Uterus (tissue), 4 donors: ENCODE measurements around the gene CMTM7. TPM values are rescaled to one million over a fixed set of nuclear protein-coding genes. Genes with fewer than 3 reads are reported as not detected.

ENCODE experiments used
- DNase-seq, 2 donors: peaks; one replicate each; pipeline ENCODE4 v3.0.0-alpha.2; 2019 to 2020
- H3K27ac ChIP-seq, 2 donors: fragments of 200-600 bp; sonication (generic); 1 replicate in 1 of 2; 2 replicates in 1 of 2; pipeline ENCODE4 v1.5.1; 2016 to 2018
- H3K27me3 ChIP-seq, 2 donors: fragments of 200-600 bp; sonication (generic); one replicate each; pipeline ENCODE4 v1.5.1; 2018 to 2019; ENCODE audit warnings: control low read depth in 1 of 2
- H3K36me3 ChIP-seq, 2 donors: fragments of 200-600 bp; sonication (generic); one replicate each; pipeline ENCODE4 v1.5.1; 2019; ENCODE audit warnings: control low read depth in 1 of 2
- H3K4me1 ChIP-seq, 2 donors: fragments of 200-600 bp; sonication (generic); one replicate each; pipeline ENCODE4 v1.5.1; 2018 to 2019; ENCODE audit warnings: control low read depth in 1 of 2
- H3K4me3 ChIP-seq, 2 donors: fragments of 200-600 bp; sonication (generic); 1 replicate in 1 of 2; 2 replicates in 1 of 2; pipeline ENCODE4 v1.5.1; 2018 to 2019; ENCODE audit warnings: mild to moderate bottlenecking in 1 of 2
- H3K9me3 ChIP-seq, 2 donors: fragments of 200-600 bp; sonication (generic); one replicate each; pipeline ENCODE4 v1.5.1; 2019; ENCODE audit warnings: control low read depth in 1 of 2
- CTCF ChIP-seq, 4 experiments: fragments of 200-600 bp in 2 of 4; fragments of 450-650 bp in 2 of 4; sonication (generic) in 2 of 4; IDR thresholded peaks; one replicate each; pipeline ENCODE4 v1.5.1; 2016 to 2019; ENCODE audit warnings: antibody characterized with exemption in 4 of 4, mild to moderate bottlenecking in 2 of 4, moderate library complexity in 1 of 4
- POLR2A ChIP-seq, 2 donors: fragments of 450-650 bp; IDR thresholded peaks; one replicate each; pipeline ENCODE4 v1.6.1; 2016; ENCODE audit warnings: antibody characterized with exemption in 2 of 2, mild to moderate bottlenecking in 1 of 2, moderate library complexity in 1 of 2
- intact Hi-C: fragments of 100-400 bp; cut with DNase I; formaldehyde crosslinking; loops from one replicate; pipeline ENCODE4 v1.15.1; 2023; ENCODE audit warnings: low total_unique reads
- total RNA-seq, 4 donors: library from RNA; depleted of rRNA in 3 of 4; stranded (reverse); fragments of >200 nt in 3 of 4; gene quantifications; one replicate each; pipeline versions ENCODE4 v1.1.0 to v1.2.4, GENCODE V29; 2014 to 2023
- donor health status: DM: yes; HTN: yes; CAD: no.

Gene CMTM7
- total RNA-seq, 4 donors from 2014 or later = 0.26 to 25.2 (median 13.3) TPM

- H3K27me3 ChIP-seq = no peaks in the 10 kb centered on the region
- intact Hi-C loops = loop anchor here (10.0 kb wide), 1 partner anchor 179 kb away; no protein-coding TSS in a partner anchor
- no peaks in the 10 kb centered on the region for H3K36me3 ChIP-seq
- no peak overlapping the region for H3K4me3 ChIP-seq
- DNase-seq = no peak
- H3K4me1 ChIP-seq = no peaks in the 10 kb centered on the region
- TF ChIP-seq CTCF (IDR thresholded peaks at IDR 0.05) = no peak
- no peak for TF ChIP-seq POLR2A (IDR thresholded peaks at IDR 0.05)
- H3K27ac ChIP-seq = no peak overlapping the region
- no peaks in the 10 kb centered on the region for H3K9me3 ChIP-seq
These were observed 82.5 kb downstream of the CMTM7 start for GRCh38 chr3:32474201-32474600.

GRCh38 chr3:32480604-32481003 is 89.0 kb downstream of the CMTM7 start:
- H3K27me3 ChIP-seq = no peaks in the 10 kb centered on the region
- no peaks in the 10 kb centered on the region for H3K9me3 ChIP-seq
- H3K4me1 ChIP-seq = no peaks in the 10 kb centered on the region
- H3K27ac ChIP-seq = no peak overlapping the region
- H3K4me3 ChIP-seq = no peak overlapping the region
- no peak for DNase-seq
- intact Hi-C loops = no loop called here
- no peaks in the 10 kb centered on the region for H3K36me3 ChIP-seq
- TF ChIP-seq CTCF (IDR thresholded peaks at IDR 0.05) (no peak), POLR2A (IDR thresholded peaks at IDR 0.05) (no peak)

GRCh38 chr3:32481791-32482631 is 90.4 kb downstream of the CMTM7 start:
- TF ChIP-seq CTCF (IDR thresholded peaks at IDR 0.05) (no peak), POLR2A (IDR thresholded peaks at IDR 0.05) (no peak)
- Histone ChIP-seq H3K9me3 (no peaks in the 10 kb centered on the region), H3K27me3 (no peaks in the 10 kb centered on the region), H3K27ac (no peak overlapping the region), H3K36me3 (no peaks in the 10 kb centered on the region), H3K4me3 (no peak overlapping the region), H3K4me1 (no peaks in the 10 kb centered on the region)
- intact Hi-C loops = no loop called here
- DNase-seq = no peak

- Histone ChIP-seq H3K36me3 (no peaks in the 10 kb centered on the region), H3K27me3 (no peaks in the 10 kb centered on the region), H3K27ac (no peak overlapping the region), H3K4me1 (no peaks in the 10 kb centered on the region), H3K9me3 (no peaks in the 10 kb centered on the region), H3K4me3 (no peak overlapping the region)
- intact Hi-C loops = no loop called here
- TF ChIP-seq CTCF (IDR thresholded peaks at IDR 0.05) (no peak), POLR2A (IDR thresholded peaks at IDR 0.05) (no peak)
- no peak for DNase-seq
These were observed 91.0 kb downstream of the CMTM7 start for GRCh38 chr3:32482693-32483092.

- H3K9me3 ChIP-seq = no peaks in the 10 kb centered on the region
- intact Hi-C loops = no loop called here
- no peaks in the 10 kb centered on the region for H3K36me3 ChIP-seq
- H3K27ac ChIP-seq = no peak overlapping the region
- TF ChIP-seq POLR2A (IDR thresholded peaks at IDR 0.05) = no peak
- no peak for TF ChIP-seq CTCF (IDR thresholded peaks at IDR 0.05)
- no peaks in the 10 kb centered on the region for H3K27me3 ChIP-seq
- H3K4me1 ChIP-seq = no peaks in the 10 kb centered on the region
- no peak overlapping the region for H3K4me3 ChIP-seq
- DNase-seq = no peak
These were observed 92.1 kb downstream of the CMTM7 start for GRCh38 chr3:32483772-32484171.
